ENCODE measurements around the gene TBC1D22A.

TBC1D22A gene

DNA sequence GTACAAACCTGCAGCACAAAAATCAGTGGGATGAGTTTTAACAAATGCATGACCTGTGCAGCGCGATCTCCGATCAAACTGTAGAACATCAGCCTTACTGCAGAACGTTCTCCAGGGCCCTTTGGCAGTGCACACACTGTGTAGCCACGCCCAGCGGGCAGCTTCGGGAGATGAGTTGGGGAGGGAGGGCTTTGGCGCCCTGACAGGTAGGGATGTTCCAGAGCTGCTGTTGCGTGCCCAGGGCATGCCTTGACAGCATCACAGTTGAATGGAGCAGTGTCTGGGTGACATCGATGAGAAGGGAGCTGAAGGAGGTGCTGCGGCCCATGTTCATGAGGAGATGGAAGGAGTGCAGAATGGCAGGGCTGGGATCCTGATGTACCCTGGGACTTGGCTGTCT is 80.2 kb downstream of the TBC1D22A start:
- no peak for TF ChIP-seq CTCF (IDR thresholded peaks at IDR 0.05; ENCODE audit: poor library complexity, severe bottlenecking)
- H3K4me1 ChIP-seq (ENCODE audit: insufficient read depth, poor library complexity, severe bottlenecking): peaks cover 25% of the 10 kb centered on the region
- no peak overlapping the region for H3K27ac ChIP-seq (ENCODE audit: poor library complexity, severe bottlenecking)
- peak; percentile 91 for ATAC-seq (ENCODE audit: low read depth)
- H3K36me3 ChIP-seq (ENCODE audit: low read depth): no peaks in the 10 kb centered on the region
- no peak for DNase-seq (ENCODE audit: low spot score)
- no peaks in the 10 kb centered on the region for H3K27me3 ChIP-seq (ENCODE audit: insufficient read depth, poor library complexity, severe bottlenecking)
- H3K9me3 ChIP-seq (ENCODE audit: severe bottlenecking): no peaks in the 10 kb centered on the region
- H3K4me3 ChIP-seq (ENCODE audit: severe bottlenecking): no peak overlapping the region

- Histone ChIP-seq H3K4me3 (ENCODE audit: severe bottlenecking) (no peak overlapping the region), H3K36me3 (ENCODE audit: low read depth) (no peaks in the 10 kb centered on the region), H3K27ac (ENCODE audit: poor library complexity, severe bottlenecking) (no peak overlapping the region), H3K27me3 (ENCODE audit: insufficient read depth, poor library complexity, severe bottlenecking) (no peaks in the 10 kb centered on the region), H3K4me1 (ENCODE audit: insufficient read depth, poor library complexity, severe bottlenecking) (peaks cover 27% of the 10 kb centered on the region), H3K9me3 (ENCODE audit: severe bottlenecking) (no peaks in the 10 kb centered on the region)
- DNase-seq (ENCODE audit: low spot score) (no peak), ATAC-seq (ENCODE audit: low read depth) (peak; percentile 20; the same call in 1 of the 3 replicates)
- no peak for TF ChIP-seq CTCF (IDR thresholded peaks at IDR 0.05; ENCODE audit: poor library complexity, severe bottlenecking)
These were observed 81.4 kb downstream of the TBC1D22A start for GRCh38 chr22:46843821-46844255.

- TF ChIP-seq CTCF (IDR thresholded peaks at IDR 0.05; ENCODE audit: poor library complexity, severe bottlenecking): no peak
- H3K27ac ChIP-seq (ENCODE audit: poor library complexity, severe bottlenecking): no peak overlapping the region
- no peaks in the 10 kb centered on the region for H3K9me3 ChIP-seq (ENCODE audit: severe bottlenecking)
- no peak overlapping the region for H3K4me3 ChIP-seq (ENCODE audit: severe bottlenecking)
- DNase-seq (ENCODE audit: low spot score) (no peak), ATAC-seq (ENCODE audit: low read depth) (no peak)
- H3K4me1 ChIP-seq (ENCODE audit: insufficient read depth, poor library complexity, severe bottlenecking): peaks cover 27% of the 10 kb centered on the region
- no peaks in the 10 kb centered on the region for H3K27me3 ChIP-seq (ENCODE audit: insufficient read depth, poor library complexity, severe bottlenecking)
- H3K36me3 ChIP-seq (ENCODE audit: low read depth): no peaks in the 10 kb centered on the region
These were observed 82.3 kb downstream of the TBC1D22A start for GRCh38 chr22:46844606-46845210.

DNA sequence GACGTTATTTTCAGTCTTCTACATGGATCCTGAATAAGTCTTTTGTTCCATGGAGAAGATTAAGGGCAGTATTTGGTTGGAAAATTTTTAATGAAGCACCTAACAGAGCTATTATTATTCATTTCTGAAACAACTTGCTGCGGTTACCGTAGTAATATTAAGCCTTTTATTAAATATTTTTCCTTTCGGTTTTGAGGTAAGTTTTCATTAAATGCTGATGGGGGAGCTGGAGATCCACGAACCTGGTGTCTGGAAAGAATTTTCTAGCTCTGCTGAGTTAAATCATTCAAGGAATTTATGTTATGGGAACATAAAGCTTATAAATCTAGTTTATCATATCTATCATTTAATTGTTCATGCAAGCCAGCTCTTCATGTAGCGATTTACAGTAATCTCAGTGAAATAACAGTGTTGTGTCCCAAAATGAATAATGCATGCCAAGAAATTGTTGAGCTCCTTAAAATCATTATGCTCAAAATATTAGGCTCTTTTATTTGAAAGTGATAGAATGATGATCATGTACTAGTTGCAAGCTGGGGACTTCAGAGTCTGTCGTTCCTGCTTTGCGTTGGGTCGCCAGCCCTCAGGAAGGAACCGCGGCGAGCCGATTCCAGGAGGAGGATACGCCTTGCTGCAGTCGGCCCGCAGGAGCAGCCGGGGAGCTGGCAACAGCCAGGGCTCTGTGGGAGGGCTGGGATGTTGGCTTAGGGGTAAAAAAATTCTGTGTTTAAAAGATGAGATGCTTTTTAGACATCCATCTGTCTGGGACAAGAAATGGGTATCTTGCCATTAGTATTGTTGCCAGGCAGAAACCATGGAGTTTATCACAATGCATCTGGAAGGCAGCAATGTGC is 83.1 kb downstream of the TBC1D22A start:
- H3K27me3 ChIP-seq (ENCODE audit: insufficient read depth, poor library complexity, severe bottlenecking): no peaks in the 10 kb centered on the region
- peak overlapping the region; percentile 2 for H3K27ac ChIP-seq (ENCODE audit: poor library complexity, severe bottlenecking)
- peaks cover 4% of the 10 kb centered on the region for H3K36me3 ChIP-seq (ENCODE audit: low read depth)
- H3K9me3 ChIP-seq (ENCODE audit: severe bottlenecking): no peaks in the 10 kb centered on the region
- TF ChIP-seq CTCF (IDR thresholded peaks at IDR 0.05; ENCODE audit: poor library complexity, severe bottlenecking): peak; percentile 50
- DNase-seq (ENCODE audit: low spot score): no peak
- no peak; the same call in 2 of the 3 replicates for ATAC-seq (ENCODE audit: low read depth)
- H3K4me1 ChIP-seq (ENCODE audit: insufficient read depth, poor library complexity, severe bottlenecking): peaks cover 27% of the 10 kb centered on the region
- H3K4me3 ChIP-seq (ENCODE audit: severe bottlenecking): no peak overlapping the region

Measured in RWPE2 (cell line).